HG03442 (cell line): ENCODE results near the gene TANGO6.

Source experiments
- ATAC-seq: cut with Tn5 transposase; IDR thresholded peaks from one replicate; pipeline ENCODE4 v1.9.1; 2021; ENCODE audit warnings: mild to moderate bottlenecking, moderate library complexity; ENCODE audit not compliant: unreplicated experiment

TANGO6 gene

DNA sequence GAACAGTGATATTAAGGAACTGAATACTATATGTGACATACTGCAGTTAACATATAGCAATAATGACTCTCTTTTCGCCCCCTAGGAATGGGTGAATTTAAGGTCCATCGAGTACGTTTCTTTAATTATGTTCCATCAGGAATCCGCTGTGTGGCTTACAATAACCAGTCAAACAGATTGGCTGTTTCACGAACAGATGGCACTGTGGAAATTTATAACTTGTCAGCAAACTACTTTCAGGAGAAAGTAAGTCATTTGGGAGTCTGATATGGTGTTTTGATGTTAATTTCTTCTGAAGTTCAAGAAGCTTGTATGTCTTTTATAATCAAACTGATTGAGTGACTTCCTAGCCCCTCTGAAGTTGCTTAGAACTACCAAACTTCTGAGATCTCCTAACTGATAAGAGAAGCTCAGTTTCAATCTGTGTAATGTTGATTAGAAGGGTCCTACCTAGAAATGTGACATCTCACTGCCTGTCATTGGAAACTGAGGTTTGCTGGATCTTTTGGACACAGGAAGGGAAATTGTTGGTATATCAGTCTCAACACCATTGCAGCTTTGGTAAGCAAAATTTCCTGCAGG lies 290.1 kb downstream of the TANGO6 start:
- no peak for ATAC-seq
